H1 (cell line): Measurements from ENCODE around the gene NDRG2. TPM values are rescaled to one million over a fixed set of nuclear protein-coding genes. Genes with fewer than 3 reads are reported as not detected.

Experiments
- CTCF ChIA-PET: fragments of 300-600 bp; sonication (Branson Sonifier 250); formaldehyde crosslinking; loops from one replicate; lab custom pipeline; 2021; ENCODE audit not compliant: partially characterized antibody; lab: Charles Lee
- POLR2A ChIA-PET: fragments of 300-600 bp; sonication (Branson Sonifier 250); formaldehyde crosslinking; loops from one replicate; lab custom pipeline; 2021; ENCODE audit warnings: inconsistent platforms; ENCODE audit not compliant: partially characterized antibody; lab: Charles Lee
- DNase-seq, 2 experiments: peaks; one replicate each; pipeline versions ENCODE4 v3.0.0 to v3.0.0-alpha.2; 2010 to 2022; ENCODE audit warnings: low spot score in 2 of 2, low read depth in 1 of 2, mixed read lengths in 1 of 2
- FAIRE-seq: peaks from 2 replicates; lab custom pipeline; 2011; peaks lifted over from hg19 to GRCh38; lab: Jason Lieb, UNC
- H2AFZ ChIP-seq: 2 replicates; pipeline ENCODE4 v1.8.1; 2012; ENCODE audit warnings: low read length, inconsistent platforms
- H2AK5ac ChIP-seq: 2 replicates; pipeline ENCODE4 v1.6.1; 2013; ENCODE audit warnings: low read depth, low read length
- H2BK120ac ChIP-seq: replicated peaks from 2 replicates; pipeline ENCODE3; 2013; ENCODE audit warnings: low read depth, low read length, inconsistent platforms
- H2BK12ac ChIP-seq: 2 replicates; pipeline ENCODE4 v1.6.1; 2013; ENCODE audit warnings: low read depth, low read length
- H2BK15ac ChIP-seq: 2 replicates; pipeline ENCODE4 v1.6.1; 2013; ENCODE audit warnings: low read length
- H2BK20ac ChIP-seq: 2 replicates; pipeline ENCODE4 v1.6.1; 2013; ENCODE audit warnings: low read length
- H2BK5ac ChIP-seq: 2 replicates; pipeline ENCODE4 v1.6.1; 2013; ENCODE audit warnings: low read depth, low read length
- H3K14ac ChIP-seq: 2 replicates; pipeline ENCODE4 v1.6.1; 2013; ENCODE audit warnings: inconsistent platforms; ENCODE audit not compliant: insufficient read length
- H3K18ac ChIP-seq: 2 replicates; pipeline ENCODE4 v1.6.1; 2013; ENCODE audit warnings: low read length; ENCODE audit errors: extremely low read depth
- H3K23ac ChIP-seq: 2 replicates; pipeline ENCODE4 v1.6.1; 2013; ENCODE audit warnings: inconsistent platforms; ENCODE audit not compliant: insufficient read length
- H3K23me2 ChIP-seq: 2 replicates; pipeline ENCODE4 v1.6.1; 2013; ENCODE audit warnings: low read depth, low read length
- H3K27ac ChIP-seq: 2 replicates; pipeline ENCODE4 v1.6.1; 2011; ENCODE audit warnings: low read depth, low read length, inconsistent platforms
- H3K27me3 ChIP-seq, 4 experiments: replicated peaks in 1 of 4; 1 replicate in 1 of 4; 2 replicates in 3 of 4; pipeline versions ENCODE4 v1.6.1 to v1.8.1; 2011 to 2013; ENCODE audit warnings: low read length in 3 of 4, mild to moderate bottlenecking in 3 of 4, inconsistent platforms in 2 of 4, mixed read lengths in 2 of 4, moderate library complexity in 1 of 4; ENCODE audit not compliant: control insufficient read depth in 3 of 4, insufficient read depth in 3 of 4; ENCODE audit errors: extremely low read depth in 1 of 4
- H3K36me3 ChIP-seq, 4 experiments: 2 replicates each; pipeline versions ENCODE4 v1.6.1 to v1.8.1; 2011 to 2013; ENCODE audit warnings: mild to moderate bottlenecking in 4 of 4, low read length in 3 of 4, moderate library complexity in 2 of 4, control low read depth in 1 of 4, inconsistent platforms in 1 of 4; ENCODE audit not compliant: insufficient read depth in 4 of 4, control insufficient read depth in 2 of 4
- H3K4ac ChIP-seq: replicated peaks from 2 replicates; pipeline ENCODE3; 2013; ENCODE audit warnings: low read length, low read depth, mixed read lengths, inconsistent platforms; ENCODE audit not compliant: insufficient read length
- H3K4me1 ChIP-seq, 4 experiments: replicated peaks in 1 of 4; 1 replicate in 1 of 4; 2 replicates in 3 of 4; pipeline versions ENCODE4 v1.6.1 to v1.8.1; 2011 to 2013; ENCODE audit warnings: low read length in 3 of 4, inconsistent platforms in 2 of 4, mixed read lengths in 1 of 4; ENCODE audit not compliant: insufficient read depth in 4 of 4, control insufficient read depth in 3 of 4
- H3K4me2 ChIP-seq, 2 experiments: 2 replicates each; pipeline versions ENCODE4 v1.6.1 to v1.8.1; 2011 to 2013; ENCODE audit warnings: low read depth in 2 of 2, low read length in 2 of 2, control low read depth in 1 of 2, inconsistent platforms in 1 of 2, mild to moderate bottlenecking in 1 of 2; ENCODE audit not compliant: insufficient read depth in 1 of 2
- H3K4me3 ChIP-seq, 4 experiments: fragments of 200-600, 300-600 bp in 1 of 4; sonication (generic), shearing (Covaris generic), sonication (Bioruptor Twin) in 1 of 4; 2 replicates each; pipeline versions ENCODE4 v1.5.1 to v1.8.1; 2011 to 2016; ENCODE audit warnings: low read length in 4 of 4, low read depth in 3 of 4, control low read depth in 2 of 4, inconsistent platforms in 2 of 4, mild to moderate bottlenecking in 2 of 4, mixed read lengths in 1 of 4, moderate library complexity in 1 of 4; ENCODE audit not compliant: insufficient read depth in 2 of 4; ENCODE audit errors: extremely low read depth in 1 of 4
- H3K56ac ChIP-seq: replicated peaks from 2 replicates; pipeline ENCODE3; 2013; ENCODE audit warnings: low read depth, mild to moderate bottlenecking, mixed read lengths, low read length, inconsistent platforms; ENCODE audit not compliant: insufficient read length
- H3K79me1 ChIP-seq: 2 replicates; pipeline ENCODE4 v1.6.1; 2013; ENCODE audit warnings: low read depth, low read length, control low read depth
- H3K79me2 ChIP-seq, 2 experiments: 2 replicates each; pipeline versions ENCODE4 v1.6.1 to v1.8.1; 2012 to 2013; ENCODE audit warnings: low read length in 2 of 2, mild to moderate bottlenecking in 2 of 2, inconsistent platforms in 1 of 2; ENCODE audit not compliant: insufficient read depth in 2 of 2, control insufficient read depth in 1 of 2
- H3K9ac ChIP-seq, 4 experiments: replicated peaks in 1 of 4; 1 replicate in 1 of 4; 2 replicates in 3 of 4; pipeline versions ENCODE4 v1.6.1 to v1.8.1; 2011 to 2013; ENCODE audit warnings: low read depth in 3 of 4, low read length in 3 of 4, control low read depth in 2 of 4, mild to moderate bottlenecking in 2 of 4, moderate library complexity in 2 of 4, inconsistent platforms in 1 of 4; ENCODE audit errors: extremely low read depth in 1 of 4
- H3K9me3 ChIP-seq, 2 experiments: 2 replicates each; pipeline versions ENCODE4 v1.6.1 to v1.8.1; 2012 to 2013; ENCODE audit warnings: mild to moderate bottlenecking in 2 of 2, moderate library complexity in 2 of 2, control low read depth in 1 of 2, inconsistent platforms in 1 of 2, low read depth in 1 of 2, low read length in 1 of 2, mixed read lengths in 1 of 2; ENCODE audit not compliant: insufficient read depth in 2 of 2
- H4K20me1 ChIP-seq, 2 experiments: replicated peaks in 1 of 2; 2 replicates each; pipeline versions ENCODE3 to v1.8.1; 2011 to 2013; ENCODE audit warnings: inconsistent platforms in 2 of 2, low read length in 2 of 2, mild to moderate bottlenecking in 1 of 2; ENCODE audit not compliant: insufficient read depth in 2 of 2, control insufficient read depth in 1 of 2
- H4K5ac ChIP-seq: 2 replicates; pipeline ENCODE4 v1.6.1; 2013; ENCODE audit warnings: low read length, low read depth, mixed read lengths, inconsistent platforms; ENCODE audit not compliant: insufficient read length
- H4K8ac ChIP-seq: 2 replicates; pipeline ENCODE4 v1.8.0; 2013; ENCODE audit warnings: mild to moderate bottlenecking, moderate library complexity, low read length, inconsistent platforms; ENCODE audit not compliant: insufficient read depth; ENCODE audit errors: extremely low read depth
- H4K91ac ChIP-seq: replicated peaks from 2 replicates; pipeline ENCODE3; 2013; ENCODE audit warnings: low read length, mixed read lengths, inconsistent platforms; ENCODE audit not compliant: insufficient read length
- JUND ChIP-seq: IDR thresholded peaks from 2 replicates; pipeline ENCODE4 v1.6.1; 2011; ENCODE audit warnings: mild to moderate bottlenecking, improper control_type of control experiment, low read length
- KDM5A ChIP-seq: fragments of 200-600 bp; IDR thresholded peaks from 2 replicates; pipeline ENCODE4 v1.7.1; 2012; ENCODE audit warnings: mild to moderate bottlenecking, low read length, inconsistent platforms, mixed read lengths
- RNF2 ChIP-seq: fragments of 200-900, 300-1000 bp; sonication (generic); IDR thresholded peaks from 2 replicates; pipeline ENCODE4 v1.7.1; 2016; ENCODE audit warnings: borderline replicate concordance, low read depth, mild to moderate bottlenecking, antibody characterized with exemption, low read length; ENCODE audit not compliant: poor library complexity, severe bottlenecking; ENCODE audit errors: missing control alignments
- RXRA ChIP-seq: IDR thresholded peaks from 2 replicates; pipeline ENCODE4 v1.6.1; 2011; ENCODE audit warnings: low read depth, mild to moderate bottlenecking, low read length, moderate library complexity; ENCODE audit not compliant: insufficient read depth
- SP2 ChIP-seq: IDR thresholded peaks from 2 replicates; pipeline ENCODE4 v1.6.1; 2012; ENCODE audit warnings: mild to moderate bottlenecking, low read length, inconsistent platforms
- SUZ12 ChIP-seq: fragments of 200-600 bp; sonication (generic); IDR thresholded peaks from 2 replicates; pipeline ENCODE4 v1.6.1; 2012; ENCODE audit warnings: mild to moderate bottlenecking, inconsistent platforms, low read length, moderate library complexity, mixed read lengths
- WGBS, 2 experiments: shearing (Covaris generic) in 1 of 2; methylation state at CpG; one replicate each; pipeline versions ENCODE4 v1.1.6 to v1.1.7; 2013 to 2015; ENCODE audit warnings: low lambda C conversion rate in 2 of 2, mixed read lengths in 2 of 2, inconsistent platforms in 1 of 2, low coverage in 1 of 2, missing lambda C conversion rate in 1 of 2; ENCODE audit not compliant: insufficient replicate concordance in 2 of 2, insufficient coverage in 1 of 2, insufficient read length in 1 of 2; ENCODE audit errors: extremely low coverage in 1 of 2, missing lambda C conversion rate in 1 of 2; 5-methylcytosine and 5-hydroxymethylcytosine counted together
- polyA plus RNA-seq, 7 experiments: library from polyadenylated mRNA; depleted of rRNA in 3 of 7; stranded (reverse) in 5 of 7; unstranded in 2 of 7; fragments of >200 nt in 5 of 7; fragments of 200-250 nt in 2 of 7; gene quantifications; 1 replicate in 5 of 7; 2 replicates in 1 of 7; 4 replicates in 1 of 7; pipeline versions ENCODE4 v1.2.1 to v1.2.3, GENCODE V29; 2011 to 2013; ENCODE audit warnings: missing spikeins in 2 of 7, mixed read lengths in 2 of 7
- total RNA-seq: library from RNA; stranded (reverse); fragmentation: NEBNext Ultra II Directional; extraction: Animal tissue kit (Norgen Biotek cat#: 25700); gene quantifications from 2 replicates; pipeline ENCODE4 v1.2.1, GENCODE V29; 2021
- TF ChIP-seq, protein P1 (sequence below): IDR thresholded peaks from 2 replicates; pipeline ENCODE4 v1.6.1; 2012; ENCODE audit warnings: inconsistent platforms
- TF ChIP-seq, protein P2 (sequence below): IDR thresholded peaks from 2 replicates; pipeline ENCODE4 v1.6.1; 2011; ENCODE audit warnings: low read depth, mild to moderate bottlenecking, low read length; ENCODE audit not compliant: insufficient read depth

The NDRG2 gene
- total and polyA plus RNA-seq, 2 of the 8 experiments (the other 6 are each of a cell fraction or from before 2014, with no cell fraction given), result 29.9 to 48.6 TPM

DNA sequence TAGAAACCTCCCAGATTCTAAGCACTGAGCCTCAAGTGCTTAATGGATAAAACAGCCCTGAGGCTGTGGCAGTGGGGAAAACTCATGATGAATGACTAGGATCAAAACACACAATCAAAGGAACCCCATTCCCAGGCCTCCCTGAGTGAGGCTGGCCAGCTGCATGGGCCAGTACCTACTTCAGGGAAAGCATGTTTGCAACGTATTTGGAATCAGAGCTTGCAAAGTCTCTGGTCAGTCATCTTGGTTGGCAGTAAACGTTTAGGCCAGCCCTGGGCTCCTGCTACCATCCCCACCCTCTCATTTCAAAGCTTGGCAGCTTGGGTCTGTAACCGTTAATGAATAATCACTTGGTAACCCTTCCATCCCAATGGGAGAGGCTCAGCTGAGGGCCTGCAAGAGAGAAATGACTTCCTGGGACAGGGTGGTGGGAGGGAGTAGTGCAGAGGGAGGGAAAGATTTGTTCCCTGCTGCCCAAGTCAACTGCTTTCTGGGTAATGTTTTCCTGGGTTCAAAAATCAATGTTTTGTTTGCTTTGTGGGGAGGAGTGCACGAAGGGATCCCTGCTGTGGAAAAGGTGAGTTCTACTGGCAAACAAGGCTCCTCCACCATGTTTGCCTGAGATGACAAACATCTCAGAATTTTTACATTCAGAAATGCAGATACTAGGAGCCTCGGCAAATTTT, 30.7 kb upstream of the NDRG2 start:
- Histone ChIP-seq H3K36me3 (no peaks in the 10 kb centered on the region), H3K9me3 (no peaks in the 10 kb centered on the region), H3K14ac (no peak overlapping the region), H2BK120ac (no peak overlapping the region), H2AFZ (no peak overlapping the region), H4K5ac (no peak overlapping the region), H3K4me1 (peaks cover 0 to 3% (median 0%) of the 10 kb centered on the region in 4 experiments; a peak in 2 of 7 replicates), H2BK15ac (no peak overlapping the region), H3K79me2 (no peaks in the 10 kb centered on the region), H3K4ac (no peak overlapping the region), H4K91ac (no peak overlapping the region), H3K79me1 (no peaks in the 10 kb centered on the region), H2BK20ac (no peak overlapping the region), H4K20me1 (no peaks in the 10 kb centered on the region), H3K18ac (no peak overlapping the region), H2BK12ac (no peak overlapping the region), H3K27ac (no peak overlapping the region), H3K9ac (no peak overlapping the region), H3K56ac (no peak overlapping the region), H3K4me3 (no peak overlapping the region), H2AK5ac (no peak overlapping the region), H3K23me2 (no peaks in the 10 kb centered on the region), H3K27me3 (no peaks in the 10 kb centered on the region; a peak in 1 of 7 replicates), H2BK5ac (no peak overlapping the region), H3K23ac (no peak overlapping the region), H3K4me2 (no peak overlapping the region), H4K8ac (no peak overlapping the region)
- no peak for DNase-seq
- 56% methylated on average over 5 of the region's 5 CpGs; no CpG with 5 or more reads in 1 of the 2 experiments for WGBS, 2 experiments
- POLR2A ChIA-PET, result interaction anchor here (2.3 kb wide), 1 partner anchor 15 kb away, joined by 9 read pairs; the partner anchor contains the start of gene ARHGEF40
- no peak for FAIRE-seq
- CTCF ChIA-PET, result interaction anchor here (0.8 to 1.9 kb wide), 3 partner anchors 15 to 40 kb away, joined by 3 to 13 read pairs (median 7); no protein-coding TSS in a partner anchor
- TF ChIP-seq SUZ12 (no peak), JUND (no peak), KDM5A (no peak), RXRA (no peak), SP2 (no peak), RNF2 (no peak)
- TF ChIP-seq, protein P1, sequence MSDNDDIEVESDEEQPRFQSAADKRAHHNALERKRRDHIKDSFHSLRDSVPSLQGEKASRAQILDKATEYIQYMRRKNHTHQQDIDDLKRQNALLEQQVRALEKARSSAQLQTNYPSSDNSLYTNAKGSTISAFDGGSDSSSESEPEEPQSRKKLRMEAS, result no peak
- TF ChIP-seq, protein P2, sequence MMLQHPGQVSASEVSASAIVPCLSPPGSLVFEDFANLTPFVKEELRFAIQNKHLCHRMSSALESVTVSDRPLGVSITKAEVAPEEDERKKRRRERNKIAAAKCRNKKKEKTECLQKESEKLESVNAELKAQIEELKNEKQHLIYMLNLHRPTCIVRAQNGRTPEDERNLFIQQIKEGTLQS, result no peak
